OCI-LY1 (cell line): Measurements from ENCODE around the gene PHRF1.

Experiments used
- H2AFZ ChIP-seq: fragments of 200-600 bp; sonication (generic), shearing (Covaris generic); 2 replicates; pipeline ENCODE4 v1.6.0; 2014; ENCODE audit warnings: antibody characterized with exemption, mild to moderate bottlenecking, low read length
- H3F3A ChIP-seq: fragments of 200-600 bp; sonication (generic), shearing (Covaris generic); 2 replicates; pipeline ENCODE4 v1.6.0; 2014; ENCODE audit warnings: mild to moderate bottlenecking, antibody characterized with exemption, low read length, moderate library complexity; ENCODE audit not compliant: insufficient read depth
- H3K27ac ChIP-seq: fragments of 200-600 bp; sonication (generic); 2 replicates; pipeline ENCODE4 v1.5.1; 2014; ENCODE audit warnings: low read length, mixed run types, mild to moderate bottlenecking, low read depth; ENCODE audit not compliant: poor library complexity, severe bottlenecking
- H3K27me3 ChIP-seq: fragments of 200-600 bp; sonication (generic); 2 replicates; pipeline ENCODE4 v1.6.0; 2014; ENCODE audit warnings: antibody characterized with exemption, mild to moderate bottlenecking, low read length, moderate library complexity; ENCODE audit not compliant: insufficient read depth
- H3K36me3 ChIP-seq: fragments of 200-600 bp; sonication (generic); 2 replicates; pipeline ENCODE4 v1.6.1; 2014; ENCODE audit warnings: mild to moderate bottlenecking, antibody characterized with exemption, low read length, moderate library complexity, mixed read lengths; ENCODE audit not compliant: insufficient read depth
- H3K4me1 ChIP-seq: fragments of 200-600 bp; sonication (generic); 2 replicates; pipeline ENCODE4 v1.5.1; 2014; ENCODE audit warnings: mild to moderate bottlenecking, low read length, moderate library complexity; ENCODE audit not compliant: insufficient read depth, severe bottlenecking
- H3K4me2 ChIP-seq: fragments of 200-600 bp; sonication (generic), shearing (Covaris generic); 2 replicates; pipeline ENCODE4 v1.6.1; 2014; ENCODE audit warnings: low read length
- H3K4me3 ChIP-seq: fragments of 200-600 bp; sonication (generic); 2 replicates; pipeline ENCODE4 v1.5.1; 2014; ENCODE audit warnings: low read length, low read depth, mild to moderate bottlenecking, mixed read lengths; ENCODE audit not compliant: poor library complexity, severe bottlenecking
- H3K79me2 ChIP-seq: fragments of 200-600 bp; shearing (Covaris generic); 2 replicates; pipeline ENCODE4 v1.6.1; 2016; ENCODE audit warnings: mixed run types, low read length, mixed read lengths; ENCODE audit not compliant: insufficient read depth
- H3K9ac ChIP-seq: fragments of 200-600 bp; sonication (generic), shearing (Covaris generic); 2 replicates; pipeline ENCODE4 v1.6.1; 2014; ENCODE audit warnings: mild to moderate bottlenecking, low read length, mixed read lengths
- H3K9me2 ChIP-seq: fragments of 200-600 bp; sonication (generic), shearing (Covaris generic); 2 replicates; pipeline ENCODE4 v1.6.1; 2014; ENCODE audit warnings: low read depth, mild to moderate bottlenecking, low read length, mixed read lengths
- H3K9me3 ChIP-seq: fragments of 200-600 bp; shearing (Covaris generic); 2 replicates; pipeline ENCODE4 v1.6.1; 2014; ENCODE audit warnings: low read length, mixed read lengths
- H4K20me1 ChIP-seq: fragments of 200-600 bp; sonication (generic), shearing (Covaris generic); 2 replicates; pipeline ENCODE4 v1.6.0; 2016; ENCODE audit warnings: mild to moderate bottlenecking, low read length; ENCODE audit not compliant: insufficient read depth
- CTCF ChIP-seq: fragments of 200-600 bp; sonication (generic), shearing (Covaris generic); IDR thresholded peaks from 2 replicates; pipeline ENCODE4 v1.5.1; 2017; ENCODE audit warnings: mild to moderate bottlenecking, antibody characterized with exemption, low read length, moderate library complexity, mixed read lengths
- EZH2 ChIP-seq: fragments of 200-600 bp; sonication (generic), shearing (Covaris generic); IDR thresholded peaks from 2 replicates; pipeline ENCODE4 v1.8.0; 2017; ENCODE audit warnings: borderline replicate concordance, mixed run types, mild to moderate bottlenecking, antibody characterized with exemption, low read length, moderate library complexity, mixed read lengths

PHRF1 gene

GRCh38 chr11:623349-623869 is 47.1 kb downstream of the PHRF1 start:
- no peak for TF ChIP-seq CTCF
- TF ChIP-seq EZH2, result no peak
- Histone ChIP-seq H3F3A (no peaks in the 10 kb centered on the region), H2AFZ (no peak overlapping the region), H3K27me3 (0 out of 2 replicates have a peak, but pooled peaks cover 3% of the 10 kb centered on the region), H4K20me1 (no peaks in the 10 kb centered on the region), H3K9me2 (no peaks in the 10 kb centered on the region), H3K4me3 (no peak overlapping the region), H3K4me2 (no peak overlapping the region), H3K9ac (no peak overlapping the region), H3K9me3 (no peaks in the 10 kb centered on the region), H3K36me3 (peaks cover 8% of the 10 kb centered on the region; the same call in 1 of the 2 replicates), H3K27ac (no peak overlapping the region), H3K79me2 (no peaks in the 10 kb centered on the region), H3K4me1 (peaks cover 5% of the 10 kb centered on the region)

- TF ChIP-seq CTCF, result no peak
- TF ChIP-seq EZH2, result no peak
Observed at GRCh38 chr11:623999-624704, 47.9 kb downstream of the PHRF1 start.

GRCh38 chr11:624705-625635 is 48.7 kb downstream of the PHRF1 start, which contains the start of gene CDHR5:
Gene CDHR5 (minus strand): TSS chr11:624955. CDS start chr11:624902, 53 bp downstream.
- Histone ChIP-seq H3K79me2 (no peaks in the 10 kb centered on the region), H3F3A (no peaks in the 10 kb centered on the region), H2AFZ (no peak within 1 kb of the TSS), H3K9me2 (no peaks in the 10 kb centered on the region), H3K27ac (no peak within 1 kb of the TSS), H3K4me2 (no peak within 1 kb of the TSS), H3K4me1 (peaks cover 18% of the 10 kb centered on the region), H3K9me3 (no peaks in the 10 kb centered on the region), H3K4me3 (no peak within 1 kb of the TSS), H3K36me3 (peaks cover 8% of the 10 kb centered on the region; the same call in 1 of the 2 replicates), H3K27me3 (0 out of 2 replicates have a peak, but pooled peaks cover 3% of the 10 kb centered on the region), H3K9ac (no peak within 1 kb of the TSS), H4K20me1 (no peaks in the 10 kb centered on the region)
- TF ChIP-seq CTCF (no peak), EZH2 (no peak)

More at GRCh38 chr11:623999-624704, 47.9 kb downstream of the PHRF1 start:
- H3K4me3 ChIP-seq, result no peak overlapping the region
- H3K27ac ChIP-seq, result no peak overlapping the region
- H3F3A ChIP-seq, result no peaks in the 10 kb centered on the region
- H3K27me3 ChIP-seq, result 0 out of 2 replicates have a peak, but pooled peaks cover 3% of the 10 kb centered on the region
- peaks cover 13% of the 10 kb centered on the region for H3K4me1 ChIP-seq
- no peak overlapping the region for H3K4me2 ChIP-seq
- peaks cover 8% of the 10 kb centered on the region; the same call in 1 of the 2 replicates for H3K36me3 ChIP-seq
- no peaks in the 10 kb centered on the region for H3K9me3 ChIP-seq
- no peaks in the 10 kb centered on the region for H3K9me2 ChIP-seq
- no peaks in the 10 kb centered on the region for H4K20me1 ChIP-seq
- H3K9ac ChIP-seq, result no peak overlapping the region
- H3K79me2 ChIP-seq, result no peaks in the 10 kb centered on the region
- H2AFZ ChIP-seq, result no peak overlapping the region
